ENCODE data around the gene PAIP2.

DNA sequence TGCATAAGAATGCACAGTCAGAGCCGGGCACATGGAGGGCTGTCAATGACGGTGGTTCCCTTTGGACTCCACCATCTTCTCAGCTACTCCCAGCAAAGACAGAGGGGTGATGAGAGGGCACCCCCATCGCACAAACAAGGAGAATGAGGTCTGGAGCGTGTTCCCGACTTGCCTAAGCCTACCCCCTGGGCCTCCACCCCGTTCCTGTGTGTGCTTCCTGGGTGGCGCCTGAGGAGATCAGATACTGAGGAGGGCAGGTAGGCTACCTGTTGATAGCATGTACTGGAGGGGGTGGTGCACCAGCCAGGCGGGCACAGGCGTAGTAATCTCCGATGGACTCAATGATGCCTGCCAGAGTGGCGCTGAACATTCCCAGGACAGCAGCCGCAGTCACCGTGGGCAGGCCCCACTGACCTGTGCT is 37.3 kb downstream of the PAIP2 start:
- TF ChIP-seq, protein P1, sequence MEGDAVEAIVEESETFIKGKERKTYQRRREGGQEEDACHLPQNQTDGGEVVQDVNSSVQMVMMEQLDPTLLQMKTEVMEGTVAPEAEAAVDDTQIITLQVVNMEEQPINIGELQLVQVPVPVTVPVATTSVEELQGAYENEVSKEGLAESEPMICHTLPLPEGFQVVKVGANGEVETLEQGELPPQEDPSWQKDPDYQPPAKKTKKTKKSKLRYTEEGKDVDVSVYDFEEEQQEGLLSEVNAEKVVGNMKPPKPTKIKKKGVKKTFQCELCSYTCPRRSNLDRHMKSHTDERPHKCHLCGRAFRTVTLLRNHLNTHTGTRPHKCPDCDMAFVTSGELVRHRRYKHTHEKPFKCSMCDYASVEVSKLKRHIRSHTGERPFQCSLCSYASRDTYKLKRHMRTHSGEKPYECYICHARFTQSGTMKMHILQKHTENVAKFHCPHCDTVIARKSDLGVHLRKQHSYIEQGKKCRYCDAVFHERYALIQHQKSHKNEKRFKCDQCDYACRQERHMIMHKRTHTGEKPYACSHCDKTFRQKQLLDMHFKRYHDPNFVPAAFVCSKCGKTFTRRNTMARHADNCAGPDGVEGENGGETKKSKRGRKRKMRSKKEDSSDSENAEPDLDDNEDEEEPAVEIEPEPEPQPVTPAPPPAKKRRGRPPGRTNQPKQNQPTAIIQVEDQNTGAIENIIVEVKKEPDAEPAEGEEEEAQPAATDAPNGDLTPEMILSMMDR (conservative IDR thresholded peaks at IDR 0.05; ENCODE audit: low read depth, low read length) = no peak
- TF ChIP-seq EZH2 (IDR thresholded peaks at IDR 0.05; ENCODE audit: borderline replicate concordance, low read depth, low read length, poor library complexity, severe bottlenecking) = no peak

Data from A673 (cell line).